AG04450 (cell line): Measurements from ENCODE around the gene TNRC6B. TPM values are rescaled to one million over a fixed set of nuclear protein-coding genes. Genes with fewer than 3 reads are reported as not detected.
"Not testable (repeated sequence)": the region's sequence is repeated elsewhere in the genome, so short reads cannot be mapped to it uniquely, and the experiment has no call there.

ENCODE experiments used
- CTCF ChIA-PET: fragments of 300-600, 350-600 bp; formaldehyde crosslinking; extraction: SDS; loops from one replicate; lab custom pipeline; 2022; ENCODE audit warnings: antibody characterized with exemption, inconsistent platforms; lab: Charles Lee
- POLR2A ChIA-PET: fragments of 350-600 bp; formaldehyde crosslinking; extraction: SDS; loops from one replicate; lab custom pipeline; 2021; ENCODE audit warnings: antibody characterized with exemption, inconsistent platforms; lab: Yijun Ruan, JAX
- DNase-seq: peaks from one replicate; pipeline ENCODE4 v3.0.0-alpha.2; 2011; ENCODE audit warnings: low read depth, low spot score
- H3K27ac ChIP-seq: one replicate; pipeline ENCODE4 v1.5.1; 2012; ENCODE audit warnings: low read depth, low read length, control low read depth
- H3K27me3 ChIP-seq: one replicate; pipeline ENCODE4 v1.6.0; 2012; ENCODE audit warnings: low read length; ENCODE audit not compliant: control insufficient read depth, insufficient read depth
- H3K4me3 ChIP-seq: 2 replicates; pipeline ENCODE4 v1.5.1; 2011; ENCODE audit warnings: mild to moderate bottlenecking, low read depth, low read length, control low read depth
- H3K9me3 ChIP-seq: 2 replicates; pipeline ENCODE4 v1.5.1; 2012; ENCODE audit warnings: low read length; ENCODE audit not compliant: control insufficient read depth, insufficient read depth
- polyA plus RNA-seq: library from polyadenylated mRNA; depleted of rRNA; stranded (reverse); fragments of >200 nt; gene quantifications from 2 replicates; pipeline ENCODE4 v1.2.3, GENCODE V29; 2011
- TF ChIP-seq, protein P1 (sequence below): IDR thresholded peaks from 2 replicates; pipeline ENCODE4 v1.5.1; 2011; ENCODE audit warnings: low read depth, low read length, control low read depth, inconsistent platforms

The TNRC6B gene
- polyA plus RNA-seq, 1 experiment, result 6.6 TPM

DNA sequence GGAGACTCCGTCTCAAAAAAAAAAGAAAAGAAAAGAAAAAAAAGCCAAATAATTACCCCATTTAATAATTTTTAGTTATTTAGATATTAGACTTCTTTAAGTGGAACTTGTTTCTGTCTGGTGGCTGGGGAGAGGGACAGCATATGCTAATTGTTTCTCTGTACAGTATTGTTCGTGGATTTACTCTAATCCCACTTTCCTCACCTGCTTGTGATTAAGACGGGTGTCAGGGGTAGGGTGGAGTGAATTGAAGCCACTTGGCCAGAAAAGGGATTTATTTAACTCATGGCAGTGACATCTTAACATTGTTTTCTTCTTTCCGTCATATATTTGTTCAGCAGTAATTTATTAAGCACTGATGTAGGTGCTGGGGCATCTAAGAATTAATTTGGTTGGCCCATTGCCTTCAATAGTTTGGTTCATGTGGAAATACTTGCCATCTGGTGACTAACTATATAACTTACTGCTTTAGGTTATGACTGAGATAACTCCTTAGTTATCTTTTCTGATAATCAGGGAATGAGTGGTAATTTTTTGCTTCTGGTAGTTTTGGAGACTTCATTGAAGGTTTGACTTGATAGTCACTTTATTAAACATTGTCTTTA, 4.6 kb downstream of the TNRC6B start:
- POLR2A ChIA-PET, result no interaction called here
- no peak for DNase-seq
- TF ChIP-seq, protein P1, sequence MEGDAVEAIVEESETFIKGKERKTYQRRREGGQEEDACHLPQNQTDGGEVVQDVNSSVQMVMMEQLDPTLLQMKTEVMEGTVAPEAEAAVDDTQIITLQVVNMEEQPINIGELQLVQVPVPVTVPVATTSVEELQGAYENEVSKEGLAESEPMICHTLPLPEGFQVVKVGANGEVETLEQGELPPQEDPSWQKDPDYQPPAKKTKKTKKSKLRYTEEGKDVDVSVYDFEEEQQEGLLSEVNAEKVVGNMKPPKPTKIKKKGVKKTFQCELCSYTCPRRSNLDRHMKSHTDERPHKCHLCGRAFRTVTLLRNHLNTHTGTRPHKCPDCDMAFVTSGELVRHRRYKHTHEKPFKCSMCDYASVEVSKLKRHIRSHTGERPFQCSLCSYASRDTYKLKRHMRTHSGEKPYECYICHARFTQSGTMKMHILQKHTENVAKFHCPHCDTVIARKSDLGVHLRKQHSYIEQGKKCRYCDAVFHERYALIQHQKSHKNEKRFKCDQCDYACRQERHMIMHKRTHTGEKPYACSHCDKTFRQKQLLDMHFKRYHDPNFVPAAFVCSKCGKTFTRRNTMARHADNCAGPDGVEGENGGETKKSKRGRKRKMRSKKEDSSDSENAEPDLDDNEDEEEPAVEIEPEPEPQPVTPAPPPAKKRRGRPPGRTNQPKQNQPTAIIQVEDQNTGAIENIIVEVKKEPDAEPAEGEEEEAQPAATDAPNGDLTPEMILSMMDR, result no peak
- H3K4me3 ChIP-seq, result no peak overlapping the region
- H3K9me3 ChIP-seq, result no peaks in the 10 kb centered on the region
- no peak overlapping the region for H3K27ac ChIP-seq
- CTCF ChIA-PET, result no interaction called here
- no peaks in the 10 kb centered on the region for H3K27me3 ChIP-seq

DNA sequence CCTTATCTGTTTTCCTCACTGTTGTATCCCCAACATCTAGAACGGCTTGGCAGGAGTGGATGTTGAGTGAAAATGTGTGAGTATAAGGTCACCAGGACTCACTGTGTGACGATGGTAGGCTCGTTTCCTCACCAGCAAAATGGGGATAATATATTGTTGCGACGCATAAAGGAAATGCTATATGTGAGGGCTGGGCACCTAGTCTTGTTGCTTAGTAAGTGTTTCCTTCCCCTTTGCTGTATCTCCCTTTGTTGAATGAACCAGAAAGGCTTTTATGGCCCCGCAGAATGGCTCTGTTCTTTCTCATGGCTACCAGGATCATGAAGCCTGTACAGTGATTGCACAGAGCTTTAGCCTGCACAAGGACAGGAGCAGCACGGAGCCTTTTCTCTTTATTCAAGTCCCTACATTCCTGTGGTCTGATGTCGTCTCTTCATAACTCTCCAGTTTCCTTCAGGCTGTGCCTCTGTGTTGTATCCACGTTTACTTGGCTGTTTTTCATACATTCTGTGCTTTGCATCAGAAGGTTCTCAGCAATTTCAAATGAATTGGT, 5.4 kb downstream of the TNRC6B start:
- no peak for DNase-seq
- TF ChIP-seq, protein P1, result no peak
- Histone ChIP-seq H3K27ac (no peak overlapping the region), H3K4me3 (peak overlapping the region; percentile 1; the same call in 1 of the 2 replicates), H3K9me3 (no peaks in the 10 kb centered on the region), H3K27me3 (no peaks in the 10 kb centered on the region)
- POLR2A ChIA-PET, result no interaction called here
- CTCF ChIA-PET, result interaction anchor here (0.6 kb wide), 1 partner anchor 86 kb away, joined by 5 read pairs; no protein-coding TSS in a partner anchor

DNA sequence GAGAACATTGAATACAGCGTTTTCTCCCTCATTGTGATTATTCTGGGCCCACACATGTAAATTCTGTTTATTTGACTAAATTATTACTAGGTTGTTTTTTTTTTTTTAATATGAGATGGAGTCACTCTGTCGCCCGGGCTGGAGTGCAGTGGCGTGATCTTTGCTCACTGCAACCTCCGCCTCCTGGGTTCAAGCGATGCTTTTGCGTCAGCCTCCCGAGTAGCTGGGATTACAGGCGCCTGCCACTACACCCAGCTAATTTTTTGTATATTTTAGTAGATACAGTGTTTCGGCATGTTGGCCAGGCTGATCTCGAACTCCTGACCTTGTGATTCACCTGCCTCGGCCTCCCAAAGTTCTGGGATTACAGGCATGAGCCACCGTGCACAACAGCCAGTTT, 5.9 kb downstream of the TNRC6B start:
- DNase-seq, H3K4me3 ChIP-seq, H3K27ac ChIP-seq, CTCF ChIA-PET, H3K27me3 ChIP-seq, POLR2A ChIA-PET, H3K9me3 ChIP-seq: not testable (repeated sequence)

DNA sequence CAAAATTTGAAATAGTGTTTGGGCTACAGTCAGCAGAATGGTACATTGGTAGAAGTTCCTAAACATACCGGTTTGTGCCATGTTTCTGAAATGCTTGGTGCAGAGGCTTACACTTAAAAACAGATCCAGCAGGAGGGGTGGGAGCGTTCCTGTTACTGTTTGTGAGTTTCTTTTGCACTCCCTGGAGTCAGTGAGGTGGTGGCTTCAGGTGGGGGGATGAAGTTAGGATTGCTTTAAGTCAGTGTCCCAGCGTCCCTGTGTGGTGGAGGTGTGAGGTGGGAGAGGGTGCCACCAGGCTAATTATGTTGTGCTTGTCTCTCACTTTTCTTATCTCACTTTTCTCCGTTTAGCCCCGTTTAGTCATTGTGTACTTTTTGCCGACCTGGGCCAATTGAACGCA, 9.7 kb downstream of the TNRC6B start:
- DNase-seq, result no peak
- CTCF ChIA-PET, result no interaction called here
- Histone ChIP-seq H3K9me3 (no peaks in the 10 kb centered on the region), H3K27ac (no peak overlapping the region), H3K27me3 (no peaks in the 10 kb centered on the region), H3K4me3 (no peak overlapping the region)
- TF ChIP-seq, protein P1, result no peak
- POLR2A ChIA-PET, result no interaction called here

DNA sequence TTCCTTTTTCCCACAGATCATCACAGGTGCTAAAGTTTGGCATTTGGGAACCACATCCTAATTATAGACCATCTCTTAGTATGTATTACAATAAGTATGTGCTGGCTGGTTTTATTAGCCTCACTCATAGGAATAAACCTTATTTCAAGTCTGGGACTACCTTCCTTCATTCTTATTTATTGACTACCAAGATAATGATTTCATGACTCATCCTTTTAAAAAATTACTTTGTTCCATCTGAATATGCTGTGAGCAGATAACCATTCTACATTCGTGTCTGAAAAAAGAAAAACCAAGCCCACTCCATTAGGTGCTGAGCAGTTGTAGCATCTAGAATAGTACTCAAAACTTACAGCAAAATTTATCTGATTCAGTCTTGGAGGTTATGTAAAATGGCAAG, 12.3 kb downstream of the TNRC6B start:
- ChIA-PET CTCF (no interaction called here), POLR2A (no interaction called here)
- no peaks in the 10 kb centered on the region for H3K9me3 ChIP-seq
- no peak overlapping the region for H3K4me3 ChIP-seq
- no peak for DNase-seq
- H3K27me3 ChIP-seq, result no peaks in the 10 kb centered on the region
- TF ChIP-seq, protein P1, result no peak
- H3K27ac ChIP-seq, result no peak overlapping the region
